Lower leg skin (tissue), 3 donors: ENCODE measurements around the gene STX1B.

Experiments
- POLR2A ChIP-seq, 2 donors: fragments of 450-650 bp; IDR thresholded peaks; one replicate each; pipeline ENCODE4 v1.6.1; 2016 to 2017; ENCODE audit warnings: antibody characterized with exemption in 2 of 2, mild to moderate bottlenecking in 1 of 2, moderate library complexity in 1 of 2
- TF ChIP-seq, protein P1 (sequence below), 3 donors: fragments of 450-650 bp; IDR thresholded peaks; one replicate each; pipeline ENCODE4 v1.5.1; 2016; ENCODE audit warnings: antibody characterized with exemption in 3 of 3, mild to moderate bottlenecking in 3 of 3, moderate library complexity in 2 of 3

DNA sequence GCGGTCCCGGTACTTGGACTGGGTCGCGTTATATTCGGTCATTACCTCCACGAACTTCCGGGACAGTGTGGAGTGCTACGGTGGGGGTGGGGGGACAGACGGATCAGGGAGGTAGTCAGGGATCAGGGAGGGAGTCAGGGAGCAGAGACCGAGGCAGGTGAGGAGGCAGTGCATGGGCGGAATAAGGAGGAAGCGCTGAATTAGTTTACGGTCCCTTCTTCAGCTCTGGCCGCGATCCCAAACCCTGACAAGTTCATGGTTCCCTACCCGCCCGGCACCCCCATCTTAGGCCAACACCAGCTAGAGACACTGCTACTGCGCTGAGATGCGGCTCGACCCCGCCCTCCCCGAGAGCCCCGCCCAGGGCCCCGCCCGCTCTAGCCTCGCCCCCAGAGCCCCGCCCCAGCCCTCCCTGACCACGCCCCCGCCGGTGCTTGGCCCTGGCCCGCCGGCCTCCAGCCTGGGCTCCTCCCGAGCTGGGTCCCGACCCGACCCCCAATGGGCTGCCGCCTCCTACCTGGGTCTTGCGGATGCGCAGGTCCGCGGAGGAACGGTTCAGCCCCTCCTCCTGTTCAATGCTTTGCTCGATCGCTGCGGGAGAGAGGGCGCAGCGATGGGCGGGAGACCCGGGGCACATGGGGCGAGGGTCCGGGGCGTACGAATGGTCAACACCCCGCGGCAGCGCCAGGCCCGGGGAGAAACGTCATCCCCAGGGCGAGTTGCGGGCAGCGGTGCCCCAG is 13.3 kb downstream of the STX1B start:
- TF ChIP-seq, protein P1, sequence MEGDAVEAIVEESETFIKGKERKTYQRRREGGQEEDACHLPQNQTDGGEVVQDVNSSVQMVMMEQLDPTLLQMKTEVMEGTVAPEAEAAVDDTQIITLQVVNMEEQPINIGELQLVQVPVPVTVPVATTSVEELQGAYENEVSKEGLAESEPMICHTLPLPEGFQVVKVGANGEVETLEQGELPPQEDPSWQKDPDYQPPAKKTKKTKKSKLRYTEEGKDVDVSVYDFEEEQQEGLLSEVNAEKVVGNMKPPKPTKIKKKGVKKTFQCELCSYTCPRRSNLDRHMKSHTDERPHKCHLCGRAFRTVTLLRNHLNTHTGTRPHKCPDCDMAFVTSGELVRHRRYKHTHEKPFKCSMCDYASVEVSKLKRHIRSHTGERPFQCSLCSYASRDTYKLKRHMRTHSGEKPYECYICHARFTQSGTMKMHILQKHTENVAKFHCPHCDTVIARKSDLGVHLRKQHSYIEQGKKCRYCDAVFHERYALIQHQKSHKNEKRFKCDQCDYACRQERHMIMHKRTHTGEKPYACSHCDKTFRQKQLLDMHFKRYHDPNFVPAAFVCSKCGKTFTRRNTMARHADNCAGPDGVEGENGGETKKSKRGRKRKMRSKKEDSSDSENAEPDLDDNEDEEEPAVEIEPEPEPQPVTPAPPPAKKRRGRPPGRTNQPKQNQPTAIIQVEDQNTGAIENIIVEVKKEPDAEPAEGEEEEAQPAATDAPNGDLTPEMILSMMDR (IDR thresholded peaks at IDR 0.05): no peak
- no peak for TF ChIP-seq POLR2A (IDR thresholded peaks at IDR 0.05)
